GM03348 (cell line): ENCODE results near the gene PPP4R3A.
"Not testable (repeated sequence)": the region's sequence is repeated elsewhere in the genome, so short reads cannot be mapped to it uniquely, and the experiment has no call there.

Experiments
- DNase-seq: peaks from one replicate; pipeline ENCODE4 v3.0.0; 2012; ENCODE audit warnings: low spot score

The PPP4R3A gene

DNA sequence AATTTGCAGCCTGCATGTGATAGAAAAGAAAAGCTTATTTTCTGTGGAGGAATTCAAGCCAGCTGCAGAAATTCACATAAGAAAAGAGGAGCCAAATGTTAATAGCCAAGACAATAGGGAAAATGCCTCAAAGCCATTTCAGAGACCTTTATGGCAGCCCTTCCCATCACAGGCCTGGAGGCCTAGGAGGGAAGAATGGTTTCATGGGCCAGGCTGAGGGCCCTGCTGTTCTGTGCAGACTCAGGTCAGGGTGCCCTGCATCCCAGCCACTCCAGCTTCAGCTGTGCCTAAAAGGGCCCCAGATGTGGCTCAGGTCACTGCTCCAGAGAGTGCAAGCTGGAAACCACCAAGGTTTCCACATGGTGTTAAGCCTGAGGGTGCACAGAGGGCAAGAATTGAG, 71.3 kb downstream of the PPP4R3A start:
- DNase-seq: no peak

GRCh38 chr14:91436266-91436665, 73.8 kb downstream of the PPP4R3A start:
- not testable (repeated sequence) for DNase-seq

DNA sequence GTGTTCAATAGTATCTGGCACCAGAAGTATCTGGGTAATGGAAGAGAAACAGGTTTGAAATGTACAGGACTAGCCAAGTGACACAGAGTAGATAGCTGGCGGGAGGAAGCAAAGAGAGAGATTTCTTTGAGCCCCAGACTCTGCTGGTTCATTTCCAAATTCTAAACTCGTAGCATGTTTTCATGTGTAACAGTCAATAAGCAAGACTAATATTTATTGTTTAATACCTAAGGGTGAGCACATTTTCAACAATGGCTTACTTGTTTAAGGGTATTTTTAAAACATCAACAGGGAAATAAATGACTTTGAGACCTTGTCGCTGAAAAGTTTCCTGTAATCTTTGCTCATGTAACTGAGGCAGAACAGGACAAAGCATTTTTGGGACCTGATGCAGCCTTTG, 80.7 kb downstream of the PPP4R3A start:
- DNase-seq: no peak

DNA sequence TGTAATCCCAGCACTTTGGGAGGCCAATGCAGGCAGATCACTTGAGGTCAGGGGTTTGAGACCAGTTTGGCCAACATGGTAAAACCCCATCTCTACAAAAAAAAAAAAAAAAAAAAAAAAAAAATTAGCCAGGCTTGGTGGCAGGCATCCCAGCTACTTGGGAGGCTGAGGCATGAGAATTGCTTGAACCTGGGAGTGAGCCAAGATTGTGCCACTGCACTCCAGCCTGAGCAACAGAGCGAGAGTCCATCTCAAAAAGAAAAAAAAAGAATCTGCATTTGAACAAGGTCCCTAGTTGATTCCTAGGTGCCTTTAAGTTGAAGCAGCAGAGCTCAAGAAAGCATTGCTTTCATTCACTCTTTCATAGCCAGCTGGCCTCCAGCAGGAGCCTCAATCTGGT, 81.2 kb downstream of the PPP4R3A start:
- DNase-seq: not testable (repeated sequence)

- DNase-seq: not testable (repeated sequence)
These were observed 84.6 kb downstream of the PPP4R3A start for GRCh38 chr14:91425531-91425944.

- DNase-seq: peak; percentile 0
These were observed 85.1 kb downstream of the PPP4R3A start for GRCh38 chr14:91424813-91425530.

DNA sequence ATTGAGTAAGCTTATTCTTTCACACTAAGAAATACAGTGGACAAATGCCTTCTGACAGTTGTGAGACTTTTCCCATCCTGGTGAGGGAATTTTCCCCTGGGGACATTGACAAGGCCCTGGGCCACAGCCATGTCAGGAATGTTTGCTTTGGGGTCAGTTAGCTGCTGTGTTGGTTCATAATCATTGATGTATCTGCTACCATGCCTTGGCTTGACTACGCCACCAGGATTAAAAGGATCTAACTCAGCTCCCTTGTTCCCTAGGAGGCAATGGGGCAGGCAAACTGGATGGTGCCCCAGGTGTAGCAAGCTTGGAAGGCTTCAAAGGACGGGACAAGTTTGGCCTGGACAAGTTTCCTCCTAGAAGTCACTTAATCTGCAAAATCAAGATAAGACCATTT, 89.4 kb downstream of the PPP4R3A start:
- peak; percentile 1 for DNase-seq

DNA sequence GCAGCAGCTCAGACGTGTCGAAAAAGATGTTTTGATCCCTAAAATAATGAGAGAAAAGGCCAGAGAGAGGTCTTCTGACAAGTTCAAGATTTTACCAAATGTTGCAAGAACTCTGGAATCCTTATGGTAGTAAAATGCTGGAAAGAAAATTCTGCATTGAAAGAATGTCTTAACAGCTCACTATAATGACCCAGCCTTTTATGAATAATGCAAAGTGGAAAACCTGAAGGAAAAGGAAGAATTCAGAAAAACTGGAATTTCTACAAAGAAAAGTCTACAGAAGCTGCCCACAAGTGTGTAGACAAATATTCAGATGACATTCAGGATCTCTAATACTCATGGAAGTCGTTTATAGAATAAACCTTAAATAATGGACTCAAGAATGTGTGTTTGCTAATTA, 90.7 kb downstream of the PPP4R3A start:
- no peak for DNase-seq

- no peak for DNase-seq
These were observed 91.1 kb downstream of the PPP4R3A start for GRCh38 chr14:91419044-91419397.

DNA sequence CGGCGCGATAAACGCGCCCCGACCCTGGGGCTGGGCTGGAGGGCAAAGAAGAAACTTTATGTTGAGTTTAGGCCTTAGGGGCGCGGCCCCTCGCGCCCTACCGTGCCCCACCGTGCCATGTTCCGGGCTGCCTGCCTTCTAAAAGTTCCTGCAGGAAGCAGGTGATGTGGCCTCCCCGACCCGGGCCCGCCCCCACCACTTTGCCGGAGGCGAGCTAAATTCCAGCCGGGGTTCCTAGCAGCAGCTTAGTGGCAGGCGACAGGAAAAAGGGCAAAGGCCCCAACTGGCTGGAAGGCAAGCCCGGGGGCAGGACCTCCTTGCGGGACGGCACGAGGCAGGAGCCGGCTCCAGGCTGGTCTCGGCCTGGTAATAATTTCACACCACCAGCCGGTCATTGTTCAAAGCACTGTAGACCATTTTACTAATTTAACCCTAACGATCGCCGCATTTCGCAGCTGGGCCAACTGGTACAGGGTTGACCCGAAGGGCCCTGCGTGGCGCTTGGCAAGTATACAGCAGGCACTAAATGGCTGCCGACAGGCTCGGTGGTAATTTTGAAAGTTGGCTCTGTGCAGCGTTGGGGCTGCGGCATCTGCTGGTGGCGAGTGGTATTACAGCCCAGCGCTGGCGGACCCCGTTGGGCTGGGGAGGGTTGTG, 91.6 kb downstream of the PPP4R3A start:
- peak; percentile 76 for DNase-seq

DNA sequence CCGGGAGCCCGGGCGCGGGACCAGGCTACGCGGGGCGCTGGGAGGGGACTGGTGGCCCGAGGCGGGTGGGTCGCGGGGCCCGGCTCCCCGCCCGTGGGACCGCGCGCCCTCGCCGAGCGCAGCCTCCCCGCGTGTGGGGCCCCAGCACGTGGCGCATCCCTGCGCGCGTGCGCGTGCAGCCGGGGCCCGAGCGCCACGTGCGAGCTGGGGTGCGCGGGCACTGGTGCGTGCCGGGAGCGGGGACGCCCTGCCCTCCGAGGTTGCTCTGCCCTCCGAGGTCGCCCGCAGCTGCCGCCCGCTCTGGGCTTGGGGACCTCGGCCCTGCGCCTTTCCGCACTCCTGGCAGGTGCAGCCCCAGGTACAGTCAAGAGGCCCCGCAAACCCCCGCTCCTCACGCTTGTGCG, 92.1 kb downstream of the PPP4R3A start:
- DNase-seq: no peak

- DNase-seq: peak; percentile 68
These were observed 92.8 kb downstream of the PPP4R3A start, which contains the start of gene CCDC88C for GRCh38 chr14:91417120-91417982. TSS of gene CCDC88C (minus strand) at chr14:91417820. CDS start at chr14:91417690, 130 bp downstream.

DNA sequence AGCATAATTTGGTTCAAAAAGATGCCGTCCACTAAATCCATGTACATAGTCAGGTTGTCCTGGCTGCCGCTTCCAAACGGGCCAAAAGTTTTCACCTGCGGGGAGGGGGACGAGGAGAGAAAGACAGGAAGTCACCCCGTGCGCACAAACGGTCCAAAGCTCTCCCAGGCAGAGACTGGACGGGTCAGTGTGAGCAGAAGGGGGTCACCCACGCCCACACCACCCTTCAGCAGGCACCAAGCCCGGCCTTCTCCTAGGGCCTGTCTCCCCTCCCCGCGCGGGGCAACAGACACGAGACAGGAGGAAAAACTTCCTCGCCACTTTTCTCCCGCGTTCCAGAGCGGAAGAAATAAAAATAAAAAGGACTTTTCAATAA, 93.4 kb downstream of the PPP4R3A start:
- DNase-seq: no peak

GRCh38 chr14:91415794-91416743, 94.0 kb downstream of the PPP4R3A start:
- no peak for DNase-seq

- no peak for DNase-seq
These were observed 95.7 kb downstream of the PPP4R3A start for GRCh38 chr14:91414475-91414833.

- no peak for DNase-seq
These were observed 96.3 kb downstream of the PPP4R3A start for GRCh38 chr14:91413547-91414474.

- no peak for DNase-seq
These were observed 97.2 kb downstream of the PPP4R3A start for GRCh38 chr14:91412939-91413338.

- DNase-seq: no peak
These were observed 99.2 kb downstream of the PPP4R3A start for GRCh38 chr14:91410771-91411536.

GRCh38 chr14:91409928-91410718, 100.0 kb downstream of the PPP4R3A start:
- no peak for DNase-seq
